Fibroblast of lung (primary cell): ENCODE results near the gene PFKP. TPM values are rescaled to one million over a fixed set of nuclear protein-coding genes. Genes with fewer than 3 reads are reported as not detected.
A peak's percentile ranks its signal among the peaks of the same experiment; 100 is the strongest.

Experiments
- DNase-seq, 2 donors: peaks; one replicate each; pipeline versions ENCODE4 v3.0.0 to v3.0.0-alpha.2; 2010; ENCODE audit warnings: low read depth in 2 of 2
- H2AFZ ChIP-seq: 2 replicates; pipeline ENCODE4 v1.5.1; 2012; ENCODE audit warnings: low read length, control low read depth, inconsistent platforms
- H3K27ac ChIP-seq: 2 replicates; pipeline ENCODE4 v1.5.1; 2011; ENCODE audit warnings: low read length, control low read depth; ENCODE audit not compliant: insufficient read depth
- H3K27me3 ChIP-seq: 2 replicates; pipeline ENCODE4 v1.5.1; 2011; ENCODE audit warnings: mild to moderate bottlenecking, low read length; ENCODE audit not compliant: control insufficient read depth, insufficient read depth
- H3K36me3 ChIP-seq: 2 replicates; pipeline ENCODE4 v1.5.1; 2011; ENCODE audit warnings: low read length; ENCODE audit not compliant: control insufficient read depth, insufficient read depth
- H3K4me1 ChIP-seq: 2 replicates; pipeline ENCODE4 v1.5.1; 2011; ENCODE audit warnings: low read length; ENCODE audit not compliant: control insufficient read depth, insufficient read depth; ENCODE audit errors: extremely low read depth
- H3K4me2 ChIP-seq: 2 replicates; pipeline ENCODE4 v1.5.1; 2011; ENCODE audit warnings: low read length, control low read depth; ENCODE audit not compliant: insufficient read depth; ENCODE audit errors: extremely low read depth
- H3K4me3 ChIP-seq, 4 experiments: fragments of 200-600 bp in 1 of 4; sonication (generic) in 1 of 4; replicated peaks in 1 of 4; 2 replicates each; pipeline ENCODE4 v1.5.1; 2011 to 2016; ENCODE audit warnings: low read length in 4 of 4, low read depth in 3 of 4, mild to moderate bottlenecking in 3 of 4, control low read depth in 2 of 4, inconsistent platforms in 1 of 4, mixed read lengths in 1 of 4; ENCODE audit not compliant: insufficient read depth in 1 of 4; ENCODE audit errors: control extremely low read depth in 1 of 4
- H3K79me2 ChIP-seq: 2 replicates; pipeline ENCODE4 v1.5.1; 2012; ENCODE audit warnings: mild to moderate bottlenecking, low read length, inconsistent platforms; ENCODE audit not compliant: control insufficient read depth, insufficient read depth
- H3K9ac ChIP-seq: 2 replicates; pipeline ENCODE4 v1.5.1; 2011; ENCODE audit warnings: mild to moderate bottlenecking, low read length, control low read depth; ENCODE audit not compliant: insufficient read depth
- H3K9me3 ChIP-seq: 2 replicates; pipeline ENCODE4 v1.5.1; 2012; ENCODE audit warnings: low read depth, low read length; ENCODE audit not compliant: control insufficient read depth, insufficient read depth
- H4K20me1 ChIP-seq: 2 replicates; pipeline ENCODE4 v1.5.1; 2011; ENCODE audit warnings: low read length; ENCODE audit not compliant: control insufficient read depth, insufficient read depth; ENCODE audit errors: extremely low read depth
- EZH2 ChIP-seq: IDR thresholded peaks from 2 replicates; pipeline ENCODE4 v1.5.1; 2012; ENCODE audit warnings: low read length, control low read depth, mild to moderate bottlenecking; ENCODE audit errors: missing control alignments
- polyA plus RNA-seq, 2 donors: library from polyadenylated mRNA; depleted of rRNA in 1 of 2; stranded (reverse) in 1 of 2; unstranded in 1 of 2; fragments of >200 nt; gene quantifications; 2 replicates each; pipeline ENCODE4 v1.2.1, GENCODE V29; 2011 to 2012; ENCODE audit warnings: missing spikeins in 1 of 2
- total RNA-seq: library from RNA; depleted of rRNA; stranded (reverse); fragments of >200 nt; gene quantifications from 2 replicates; pipeline ENCODE4 v1.2.1, GENCODE V29; 2014
- TF ChIP-seq, protein P1 (sequence below), 2 donors: IDR thresholded peaks in 1 of 2; conservative IDR thresholded peaks in 1 of 2; 1 replicate in 1 of 2; 2 replicates in 1 of 2; pipeline ENCODE4 v1.5.1; 2011 to 2012; ENCODE audit warnings: low read length in 2 of 2, control low read depth in 1 of 2, inconsistent platforms in 1 of 2, low read depth in 1 of 2, mild to moderate bottlenecking in 1 of 2

PFKP gene
- total and polyA plus RNA-seq, 2 donors (not counting 1 experiment from before 2014, with no cell fraction given) = 74.3 to 90.3 TPM

DNA sequence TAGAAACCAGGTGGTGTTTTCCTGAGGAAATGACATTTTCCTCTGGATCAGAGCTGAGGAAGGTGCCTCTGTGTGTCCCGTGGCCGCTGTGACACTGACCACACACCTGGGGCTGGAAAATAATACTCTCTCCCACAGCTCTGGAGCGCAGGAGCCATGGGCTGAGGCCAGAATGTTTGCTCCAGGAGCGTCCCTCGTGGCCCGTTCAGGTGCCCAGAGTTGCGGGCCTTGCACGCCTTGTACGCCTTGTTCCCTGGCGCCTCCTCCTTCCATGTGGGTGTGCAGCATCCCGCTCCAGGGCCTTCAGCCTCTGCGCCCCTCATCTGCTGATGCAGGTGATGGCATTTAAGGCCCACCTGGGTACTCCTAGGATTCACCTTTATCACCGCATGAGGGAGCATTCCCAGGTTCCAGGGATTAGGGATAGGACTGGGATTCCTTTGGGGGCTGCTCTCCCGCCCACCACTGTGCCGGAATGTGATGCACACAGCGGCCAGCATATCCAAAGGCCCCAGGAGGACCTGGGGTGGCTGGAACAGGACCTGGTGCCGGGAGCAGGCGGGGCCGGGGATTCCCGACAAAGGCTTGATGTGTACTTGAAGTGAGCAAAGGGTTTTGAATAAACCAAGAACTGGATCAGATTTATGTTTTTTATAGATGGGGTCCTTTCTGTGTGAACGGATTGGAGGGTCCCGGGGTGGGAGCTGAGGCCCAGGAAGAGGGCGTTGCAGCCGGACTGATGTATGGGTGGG lies 61.2 kb downstream of the PFKP start:
- H3K9me3 ChIP-seq = no peaks in the 10 kb centered on the region
- H3K9ac ChIP-seq = no peak overlapping the region
- H3K4me2 ChIP-seq = no peak overlapping the region
- peaks cover 4% of the 10 kb centered on the region for H3K4me1 ChIP-seq
- no peak for DNase-seq
- no peaks in the 10 kb centered on the region for H3K79me2 ChIP-seq
- H2AFZ ChIP-seq = no peak overlapping the region
- H3K27ac ChIP-seq = no peak overlapping the region
- no peak overlapping the region for H3K4me3 ChIP-seq
- TF ChIP-seq, protein P1, sequence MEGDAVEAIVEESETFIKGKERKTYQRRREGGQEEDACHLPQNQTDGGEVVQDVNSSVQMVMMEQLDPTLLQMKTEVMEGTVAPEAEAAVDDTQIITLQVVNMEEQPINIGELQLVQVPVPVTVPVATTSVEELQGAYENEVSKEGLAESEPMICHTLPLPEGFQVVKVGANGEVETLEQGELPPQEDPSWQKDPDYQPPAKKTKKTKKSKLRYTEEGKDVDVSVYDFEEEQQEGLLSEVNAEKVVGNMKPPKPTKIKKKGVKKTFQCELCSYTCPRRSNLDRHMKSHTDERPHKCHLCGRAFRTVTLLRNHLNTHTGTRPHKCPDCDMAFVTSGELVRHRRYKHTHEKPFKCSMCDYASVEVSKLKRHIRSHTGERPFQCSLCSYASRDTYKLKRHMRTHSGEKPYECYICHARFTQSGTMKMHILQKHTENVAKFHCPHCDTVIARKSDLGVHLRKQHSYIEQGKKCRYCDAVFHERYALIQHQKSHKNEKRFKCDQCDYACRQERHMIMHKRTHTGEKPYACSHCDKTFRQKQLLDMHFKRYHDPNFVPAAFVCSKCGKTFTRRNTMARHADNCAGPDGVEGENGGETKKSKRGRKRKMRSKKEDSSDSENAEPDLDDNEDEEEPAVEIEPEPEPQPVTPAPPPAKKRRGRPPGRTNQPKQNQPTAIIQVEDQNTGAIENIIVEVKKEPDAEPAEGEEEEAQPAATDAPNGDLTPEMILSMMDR (conservative IDR thresholded peaks at IDR 0.05 in 1 of 2, IDR thresholded peaks at IDR 0.05 in 1 of 2; ENCODE audit: low read depth in 1 of 2, low read length in 2 of 2) = no peak
- TF ChIP-seq EZH2 = no peak
- peaks cover 37% of the 10 kb centered on the region for H3K36me3 ChIP-seq
- H4K20me1 ChIP-seq = no peaks in the 10 kb centered on the region
- no peaks in the 10 kb centered on the region for H3K27me3 ChIP-seq

DNA sequence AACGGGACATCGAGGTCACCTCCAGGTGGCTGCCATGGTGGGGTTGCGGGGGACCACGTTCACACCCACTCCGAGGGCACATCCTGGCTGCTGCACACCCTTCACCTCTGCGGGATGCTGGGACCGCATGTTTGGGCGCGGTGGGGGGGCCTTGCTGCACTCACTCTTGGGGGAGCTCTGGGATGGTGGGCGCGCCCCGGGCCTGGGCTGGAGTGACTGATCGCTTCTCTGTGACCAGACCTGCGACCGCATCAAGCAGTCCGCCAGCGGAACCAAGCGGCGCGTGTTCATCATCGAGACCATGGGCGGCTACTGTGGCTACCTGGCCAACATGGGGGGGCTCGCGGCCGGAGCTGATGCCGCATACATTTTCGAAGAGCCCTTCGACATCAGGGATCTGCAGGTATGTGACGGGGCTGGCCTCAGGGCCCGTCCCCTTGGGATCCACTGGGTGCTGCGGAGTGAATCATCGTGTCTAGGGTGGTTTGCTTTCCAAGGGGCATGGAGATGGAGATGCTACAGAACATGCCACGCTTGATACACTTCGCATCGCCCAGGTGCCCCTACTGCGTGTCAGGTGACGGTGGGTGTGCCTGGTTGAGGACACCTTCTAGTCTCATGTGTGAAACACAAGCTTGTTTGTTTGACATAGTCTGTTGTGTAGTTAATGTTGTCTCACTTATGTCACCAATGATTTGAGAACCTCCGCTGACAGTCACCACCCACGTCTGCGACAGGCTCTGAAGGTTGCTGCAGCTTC lies 62.4 kb downstream of the PFKP start:
- no peak overlapping the region for H3K4me3 ChIP-seq
- H3K9ac ChIP-seq = no peak overlapping the region
- peaks cover 32% of the 10 kb centered on the region for H3K36me3 ChIP-seq
- no peak for TF ChIP-seq EZH2
- TF ChIP-seq, protein P1 (conservative IDR thresholded peaks at IDR 0.05 in 1 of 2, IDR thresholded peaks at IDR 0.05 in 1 of 2; ENCODE audit: low read depth in 1 of 2, low read length in 2 of 2) = no peak
- H3K4me1 ChIP-seq = peaks cover 4% of the 10 kb centered on the region
- H2AFZ ChIP-seq = no peak overlapping the region
- no peaks in the 10 kb centered on the region for H4K20me1 ChIP-seq
- DNase-seq = no peak
- no peaks in the 10 kb centered on the region for H3K9me3 ChIP-seq
- H3K27me3 ChIP-seq = no peaks in the 10 kb centered on the region
- no peak overlapping the region for H3K4me2 ChIP-seq
- H3K27ac ChIP-seq = no peak overlapping the region
- H3K79me2 ChIP-seq = no peaks in the 10 kb centered on the region

DNA sequence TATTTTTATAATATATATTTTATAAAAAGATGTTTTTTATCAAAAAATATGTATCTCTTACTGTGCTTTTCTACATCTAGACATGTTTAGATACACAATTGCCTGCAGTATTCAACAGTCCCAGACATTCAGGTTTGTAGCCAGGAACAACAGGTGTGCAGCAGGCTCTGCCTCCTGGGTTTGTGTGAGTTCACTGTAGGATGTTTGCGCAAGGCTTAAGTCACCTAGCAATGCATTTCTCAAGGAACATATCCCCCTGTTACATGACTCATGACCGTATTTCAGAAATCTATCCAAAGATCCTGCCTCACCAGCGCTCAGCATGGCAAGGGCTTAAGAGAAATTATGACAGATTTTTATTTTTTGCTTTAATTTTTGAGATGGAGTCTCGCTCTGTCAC lies 63.8 kb downstream of the PFKP start:
- Histone ChIP-seq H3K4me1 (peaks cover 4% of the 10 kb centered on the region), H3K4me2 (no peak overlapping the region), H3K36me3 (peaks cover 32% of the 10 kb centered on the region), H2AFZ (no peak overlapping the region), H3K79me2 (no peaks in the 10 kb centered on the region), H3K27ac (no peak overlapping the region), H4K20me1 (no peaks in the 10 kb centered on the region), H3K9ac (no peak overlapping the region), H3K4me3 (no peak overlapping the region), H3K27me3 (no peaks in the 10 kb centered on the region), H3K9me3 (no peaks in the 10 kb centered on the region)
- no peak for TF ChIP-seq EZH2
- TF ChIP-seq, protein P1 (conservative IDR thresholded peaks at IDR 0.05 in 1 of 2, IDR thresholded peaks at IDR 0.05 in 1 of 2; ENCODE audit: low read depth in 1 of 2, low read length in 2 of 2) = no peak
- DNase-seq = peak in 1 of 2 donors; percentile 53
